Embryonic facial prominence (tissue), 1 donor: ENCODE results near the gene CUX1.

Source experiments
- DNase-seq: peaks from one replicate; pipeline ENCODE4 v3.0.0-alpha.2; 2016; ENCODE audit errors: extremely low spot score

CUX1 gene

DNA sequence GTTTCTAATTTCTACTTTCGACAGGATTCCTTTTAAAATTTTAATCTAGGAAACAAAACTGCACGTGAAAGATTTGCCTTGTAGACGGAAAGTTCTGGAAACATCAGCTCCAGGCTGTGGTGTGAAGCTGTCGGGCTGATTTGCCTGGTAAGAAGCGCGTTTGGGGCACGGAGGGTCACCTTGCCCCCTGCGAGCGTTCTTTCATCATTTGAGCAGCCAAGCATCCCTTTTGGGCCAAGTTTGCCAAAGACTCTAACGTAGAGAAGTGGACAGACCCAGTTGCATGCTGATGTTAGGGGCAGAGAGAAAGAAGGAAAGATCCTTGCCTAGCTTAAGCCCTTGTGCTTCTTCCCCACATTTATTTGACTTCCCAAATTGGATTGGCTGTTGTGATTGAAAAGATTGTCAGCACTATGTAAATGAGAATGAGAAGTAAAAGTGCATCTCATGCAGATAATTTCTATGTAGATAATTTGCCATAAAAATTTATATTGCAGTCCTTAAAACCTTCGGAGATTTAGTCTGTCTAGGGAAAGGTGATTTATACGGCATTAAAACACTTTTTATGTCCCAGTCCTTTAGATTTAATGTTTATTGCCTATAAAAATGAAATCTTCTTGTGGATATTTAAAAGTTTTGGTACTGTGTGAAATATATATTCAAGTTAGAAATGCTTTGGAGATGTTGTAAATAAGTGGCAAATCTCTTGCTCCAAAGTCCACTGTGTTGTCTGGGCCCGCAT, 76.1 kb downstream of the CUX1 start:
- DNase-seq: no peak

DNA sequence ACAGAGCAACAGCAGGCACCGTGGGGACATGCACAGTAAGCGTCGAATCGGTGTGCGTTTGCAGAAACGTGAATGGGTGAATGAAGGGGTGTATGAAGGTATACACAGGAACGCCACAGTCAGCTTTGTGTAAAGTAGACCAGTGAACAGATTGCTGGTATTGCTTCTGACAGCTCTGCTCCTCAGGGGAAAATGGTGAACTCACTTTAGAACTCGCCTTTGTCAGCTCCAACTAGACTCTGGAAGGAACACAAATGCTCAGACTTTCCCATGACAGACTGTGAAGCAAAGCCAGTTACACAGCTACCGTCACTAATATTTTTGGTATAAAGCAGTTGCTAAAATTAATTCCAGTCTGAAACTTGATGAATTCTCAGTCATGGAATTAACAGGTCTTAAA, 78.9 kb downstream of the CUX1 start:
- DNase-seq: no peak

DNA sequence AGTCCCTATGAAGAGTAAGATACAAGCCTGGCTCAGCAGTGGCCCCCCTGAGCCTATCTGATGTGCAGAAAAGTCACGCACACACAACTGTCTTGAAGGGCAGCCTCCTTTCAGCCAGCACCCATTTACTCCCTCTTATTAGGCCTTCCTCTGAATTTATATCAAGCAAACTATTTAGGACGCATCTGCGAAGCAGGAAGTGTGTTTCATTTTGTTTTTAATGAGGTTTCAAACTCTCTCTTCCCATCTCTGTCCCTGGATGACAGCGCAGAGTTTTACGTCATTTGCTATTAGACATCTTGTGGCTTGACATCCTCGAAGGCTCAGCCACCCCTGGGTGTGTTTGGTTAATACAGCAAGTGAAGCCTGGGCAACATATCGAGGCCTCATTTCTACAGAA, 79.5 kb downstream of the CUX1 start:
- DNase-seq: no peak

DNA sequence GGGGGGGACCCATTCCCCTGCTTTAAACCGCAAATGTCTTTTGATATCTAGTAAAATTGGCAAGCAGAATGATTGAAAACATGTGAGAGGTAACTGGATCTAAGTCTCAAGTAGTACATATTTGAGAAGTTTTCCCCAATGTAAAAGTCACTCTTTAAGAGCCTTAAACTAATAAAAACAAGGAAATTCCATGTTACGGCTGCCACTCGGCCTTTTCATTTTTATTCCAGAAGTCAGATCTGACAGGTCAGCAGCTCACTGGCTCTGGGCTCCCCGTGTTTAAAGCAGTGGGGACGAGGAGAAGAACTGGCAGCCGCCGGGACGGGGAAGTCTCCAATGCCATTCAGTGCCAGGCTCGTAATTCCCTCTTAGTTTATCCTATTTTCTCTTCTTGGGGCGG, 80.7 kb downstream of the CUX1 start:
- peak; percentile 78 for DNase-seq

DNA sequence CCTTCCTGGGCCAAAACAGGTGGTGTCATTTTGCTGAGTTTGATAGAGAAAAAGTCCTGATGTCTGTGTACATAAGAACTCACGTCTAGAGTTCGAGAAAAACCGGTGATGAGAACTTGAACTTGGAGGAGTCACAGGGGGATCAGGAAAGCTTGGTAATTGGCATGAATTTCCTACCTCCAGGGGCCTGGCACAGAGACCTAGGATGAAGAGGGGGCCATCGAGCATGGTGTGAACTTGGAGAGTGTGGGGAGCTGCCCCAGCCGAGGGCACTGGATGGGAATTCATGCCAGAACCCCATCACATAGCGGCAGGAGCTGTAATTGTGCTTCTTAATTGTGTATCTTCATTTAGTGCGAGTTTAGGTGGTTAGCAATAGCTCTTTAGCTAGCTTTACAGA, 82.2 kb downstream of the CUX1 start:
- DNase-seq: no peak

DNA sequence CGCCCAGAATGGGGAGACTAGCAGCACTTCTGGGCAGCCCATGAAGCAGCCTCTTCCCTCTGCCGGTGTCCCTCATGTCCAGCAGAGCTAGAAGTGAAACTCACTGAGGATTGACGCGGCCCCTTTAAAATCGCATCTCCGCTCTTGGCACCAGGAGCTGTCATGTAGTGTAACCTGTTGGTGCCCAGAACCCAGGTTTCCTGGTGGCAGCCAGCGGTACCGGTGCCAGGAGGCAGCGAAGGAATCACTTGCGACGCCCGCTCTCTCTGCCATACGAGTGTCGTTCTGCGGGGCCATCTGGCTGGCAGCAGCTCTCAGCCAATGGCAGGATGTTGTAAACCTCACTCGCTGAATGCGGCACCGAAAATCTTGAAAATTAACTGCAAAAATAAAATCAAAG, 82.7 kb downstream of the CUX1 start:
- no peak for DNase-seq

DNA sequence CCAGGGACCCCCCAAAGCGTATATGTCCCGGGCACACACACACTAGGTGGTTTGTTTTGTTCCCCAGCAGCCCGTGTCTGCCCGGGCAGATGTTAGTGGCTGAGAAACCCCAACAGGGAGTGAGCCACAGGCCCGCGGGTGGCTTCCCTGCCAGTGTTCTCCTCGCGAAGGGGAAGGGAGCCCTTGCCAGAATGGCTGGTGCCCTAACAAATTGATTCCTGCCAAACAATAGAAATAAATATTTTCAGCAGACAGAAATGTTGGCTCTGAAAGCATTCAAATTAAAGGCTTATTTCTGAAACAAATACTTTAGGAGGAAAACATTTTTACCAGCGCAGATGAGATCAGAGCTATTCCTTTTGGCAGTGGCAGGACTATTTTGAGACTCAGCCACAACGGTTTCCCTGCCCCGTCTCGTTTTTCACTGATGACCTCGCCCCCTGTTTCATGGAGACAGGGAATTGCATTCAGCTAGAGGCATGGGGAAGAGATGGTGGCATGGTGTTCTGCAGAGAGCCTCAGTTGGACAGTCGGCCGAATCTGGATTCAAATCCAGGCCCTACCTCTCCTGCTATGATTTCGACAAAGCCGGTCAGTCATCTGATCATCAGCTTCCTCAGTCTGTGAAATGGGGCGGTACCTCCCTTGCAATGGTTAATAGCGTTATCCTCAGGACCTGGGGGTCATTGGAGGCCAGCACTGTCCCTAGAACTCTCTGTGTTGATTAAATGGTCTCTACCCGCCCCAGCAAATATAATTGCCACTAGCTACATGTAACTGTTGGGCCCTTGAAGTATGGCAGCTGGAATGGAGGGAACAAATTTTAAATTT, 84.5 kb downstream of the CUX1 start:
- peak; percentile 45 for DNase-seq

DNA sequence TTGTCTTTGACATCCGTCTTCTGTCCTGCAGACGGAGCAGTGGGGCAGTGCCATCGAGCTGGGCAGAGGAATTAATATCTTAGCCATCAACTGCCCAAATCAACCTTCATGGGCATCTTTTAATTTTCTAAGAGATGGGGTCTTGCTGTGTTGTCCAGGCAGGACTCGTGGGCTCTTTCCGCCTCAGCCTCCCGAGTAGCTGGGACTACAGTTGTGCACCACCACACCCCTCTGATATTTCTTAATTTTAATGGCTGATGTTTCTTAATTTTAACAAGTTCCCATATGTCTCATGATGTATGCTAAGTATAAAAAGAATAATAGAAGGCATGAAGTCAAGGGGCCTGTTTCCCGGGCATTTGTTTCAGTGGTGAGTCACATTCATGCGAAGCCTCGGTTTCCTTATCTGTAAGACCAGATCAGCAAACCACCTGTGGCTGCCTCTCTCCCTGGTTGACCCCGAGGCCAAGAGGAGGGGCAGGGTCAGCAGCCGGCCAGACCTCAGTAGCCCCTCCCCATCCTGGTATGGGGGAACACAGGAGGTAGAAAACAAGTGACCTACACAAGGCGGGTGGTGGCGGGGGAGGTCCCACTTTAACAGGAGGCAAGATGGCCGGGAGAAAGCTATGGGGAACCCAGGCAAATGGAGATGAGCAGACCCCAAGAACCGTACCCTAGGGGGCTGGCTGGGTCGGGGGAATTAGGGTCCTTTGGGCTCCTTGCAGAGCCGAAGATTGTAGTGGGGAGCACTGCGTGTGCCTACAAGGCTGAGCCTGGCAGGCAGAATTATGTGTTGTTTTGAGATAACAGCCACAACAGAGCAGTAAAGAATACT, 85.5 kb downstream of the CUX1 start:
- no peak for DNase-seq

DNA sequence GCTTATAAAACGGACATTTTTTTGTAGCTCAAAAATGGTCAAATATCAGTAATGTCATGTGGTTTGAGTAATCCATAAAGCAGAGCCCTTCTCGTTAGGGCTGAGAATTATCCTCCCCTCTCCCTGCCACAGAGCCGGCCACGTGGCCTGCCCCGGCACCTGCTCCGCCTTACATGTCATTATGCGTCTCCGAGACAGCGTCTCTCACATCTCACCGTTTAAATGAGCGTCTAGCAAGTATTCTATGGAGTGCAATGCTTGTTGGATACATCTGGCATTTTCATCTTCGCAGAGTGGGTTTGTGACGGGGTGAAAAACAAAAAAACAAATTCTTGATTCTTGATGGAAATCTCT, 86.1 kb downstream of the CUX1 start:
- no peak for DNase-seq

DNA sequence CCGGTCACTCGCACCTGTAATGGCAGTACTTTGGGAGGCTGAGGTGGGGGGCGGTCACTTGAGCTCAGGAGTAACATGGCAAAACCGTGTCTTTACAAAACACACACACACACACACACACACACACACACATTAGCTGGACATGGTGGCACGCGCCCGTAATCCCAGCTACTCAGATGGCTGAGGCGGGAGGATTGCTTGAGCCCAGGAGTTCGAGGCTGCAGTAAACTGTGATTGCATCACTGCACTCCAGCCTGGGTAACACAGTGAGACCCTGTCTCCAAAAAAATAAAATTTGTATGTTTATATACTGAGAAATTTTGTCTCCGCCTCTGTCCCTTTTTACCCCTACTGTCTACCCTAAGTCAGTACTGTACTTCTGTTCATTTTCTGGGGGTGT, 86.6 kb downstream of the CUX1 start:
- DNase-seq: no peak

DNA sequence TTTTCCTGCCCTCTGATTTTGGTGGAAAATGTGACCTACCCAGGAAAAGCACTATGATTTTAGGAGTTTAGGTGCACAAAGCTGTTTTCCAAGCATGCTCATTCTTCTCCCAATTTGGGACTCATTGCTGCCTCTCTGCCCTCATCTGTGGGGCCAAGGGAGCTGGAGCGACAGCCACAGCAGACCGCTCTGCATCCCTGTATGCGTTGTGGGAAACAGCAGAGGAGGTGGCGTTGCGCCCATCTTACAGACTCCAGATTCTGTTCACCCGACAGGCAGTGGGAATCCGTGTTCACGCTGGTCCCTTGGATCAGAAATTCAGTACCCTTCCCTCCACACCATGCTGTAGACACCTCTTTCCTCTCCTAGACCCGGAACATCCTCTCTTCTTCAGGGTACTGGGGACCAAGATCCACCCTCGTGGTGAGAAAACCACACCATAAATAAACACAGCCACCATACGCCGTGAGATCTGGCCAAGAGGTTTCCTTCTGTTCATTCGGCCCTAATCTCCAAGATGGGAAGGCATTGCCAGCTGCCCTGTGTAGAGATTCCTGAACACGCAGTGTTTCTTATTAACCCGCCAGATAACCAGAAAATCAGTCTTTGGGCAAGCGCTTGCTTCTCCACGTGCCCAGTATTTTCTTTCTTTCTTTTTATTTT, 87.9 kb downstream of the CUX1 start:
- no peak for DNase-seq

DNA sequence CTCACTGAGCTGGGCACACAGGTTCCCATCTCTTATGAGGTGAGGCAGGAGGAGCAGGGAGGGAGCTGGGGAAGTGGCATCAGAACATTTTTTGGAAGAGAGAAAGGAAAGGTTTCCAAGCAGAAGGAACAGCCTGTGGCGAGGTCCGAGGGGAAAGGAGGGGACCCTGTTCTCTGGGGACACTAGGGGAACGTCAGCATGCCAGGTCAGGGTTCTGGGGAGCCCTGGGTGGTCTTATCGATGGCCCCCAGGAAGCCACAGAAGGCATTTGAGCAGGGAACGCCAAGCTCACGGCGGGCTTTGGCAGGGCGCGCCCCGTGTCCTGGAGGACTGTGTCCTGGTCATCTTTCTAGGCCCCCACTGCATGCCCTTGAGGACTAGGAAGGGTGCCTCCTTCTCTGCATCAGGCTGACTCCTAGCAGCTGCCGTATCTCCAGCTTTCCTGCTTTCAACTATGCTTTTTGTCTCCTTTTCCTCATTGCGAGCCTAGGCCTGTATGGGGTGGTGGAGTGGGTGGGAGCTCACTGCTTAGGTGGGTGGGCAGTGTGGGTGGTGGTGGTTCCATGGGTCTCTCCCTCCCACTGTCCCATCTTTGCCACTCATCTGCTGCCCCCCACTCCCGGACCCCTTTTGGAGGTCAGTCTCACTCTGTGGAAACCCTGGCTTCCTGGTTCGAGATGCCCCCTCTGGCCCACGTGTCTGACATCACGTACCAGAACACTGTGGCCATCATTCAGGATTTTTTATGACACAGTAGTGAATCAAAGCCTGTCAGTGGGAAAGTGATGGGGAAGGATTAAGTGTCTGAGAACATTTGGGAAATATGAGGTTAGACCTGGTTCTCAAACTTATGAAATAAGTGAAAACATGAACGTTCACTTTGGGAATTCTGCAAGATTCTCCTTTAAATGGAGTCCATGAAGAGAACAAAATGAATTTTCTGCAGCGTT, 89.1 kb downstream of the CUX1 start:
- DNase-seq: no peak

DNA sequence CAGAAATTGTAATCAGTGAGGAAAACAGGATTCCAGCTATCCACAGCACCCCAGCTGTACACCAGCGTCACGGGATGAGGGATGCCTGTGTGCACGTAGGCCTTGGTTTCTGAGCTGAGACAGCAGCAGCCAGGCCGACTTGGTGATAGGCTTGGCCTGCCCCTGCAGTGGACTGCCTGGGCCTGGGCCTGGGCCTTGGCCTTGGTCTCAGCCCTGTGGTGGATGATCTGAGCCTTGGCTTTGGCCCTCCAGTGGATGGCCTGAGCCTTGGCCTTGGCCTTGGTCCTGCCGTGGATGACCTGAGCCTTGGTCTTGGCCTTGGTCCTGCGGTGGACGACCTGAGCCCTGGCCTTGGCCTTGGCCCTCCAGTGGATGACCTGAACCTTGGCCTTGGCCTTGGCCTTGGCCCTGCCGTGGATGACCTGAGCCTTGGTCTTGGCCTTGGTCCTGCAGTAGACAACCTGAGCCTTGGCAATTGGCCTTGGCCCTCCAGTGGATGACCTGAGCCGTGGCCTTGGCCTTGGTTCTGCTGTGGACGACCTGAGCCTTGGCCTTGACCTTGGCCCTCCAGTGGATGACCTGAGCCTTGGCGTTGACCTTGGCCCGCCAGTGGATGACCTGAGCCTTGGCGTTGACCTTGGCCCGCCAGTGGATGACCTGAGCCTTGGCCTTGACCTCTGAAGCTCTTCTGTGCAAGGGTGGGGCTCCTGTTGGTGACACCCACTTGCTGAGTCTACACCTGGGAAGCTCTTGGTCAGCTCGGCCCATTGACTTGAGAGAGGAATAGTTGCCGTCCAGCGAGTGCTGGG, 93.8 kb downstream of the CUX1 start:
- no peak for DNase-seq

DNA sequence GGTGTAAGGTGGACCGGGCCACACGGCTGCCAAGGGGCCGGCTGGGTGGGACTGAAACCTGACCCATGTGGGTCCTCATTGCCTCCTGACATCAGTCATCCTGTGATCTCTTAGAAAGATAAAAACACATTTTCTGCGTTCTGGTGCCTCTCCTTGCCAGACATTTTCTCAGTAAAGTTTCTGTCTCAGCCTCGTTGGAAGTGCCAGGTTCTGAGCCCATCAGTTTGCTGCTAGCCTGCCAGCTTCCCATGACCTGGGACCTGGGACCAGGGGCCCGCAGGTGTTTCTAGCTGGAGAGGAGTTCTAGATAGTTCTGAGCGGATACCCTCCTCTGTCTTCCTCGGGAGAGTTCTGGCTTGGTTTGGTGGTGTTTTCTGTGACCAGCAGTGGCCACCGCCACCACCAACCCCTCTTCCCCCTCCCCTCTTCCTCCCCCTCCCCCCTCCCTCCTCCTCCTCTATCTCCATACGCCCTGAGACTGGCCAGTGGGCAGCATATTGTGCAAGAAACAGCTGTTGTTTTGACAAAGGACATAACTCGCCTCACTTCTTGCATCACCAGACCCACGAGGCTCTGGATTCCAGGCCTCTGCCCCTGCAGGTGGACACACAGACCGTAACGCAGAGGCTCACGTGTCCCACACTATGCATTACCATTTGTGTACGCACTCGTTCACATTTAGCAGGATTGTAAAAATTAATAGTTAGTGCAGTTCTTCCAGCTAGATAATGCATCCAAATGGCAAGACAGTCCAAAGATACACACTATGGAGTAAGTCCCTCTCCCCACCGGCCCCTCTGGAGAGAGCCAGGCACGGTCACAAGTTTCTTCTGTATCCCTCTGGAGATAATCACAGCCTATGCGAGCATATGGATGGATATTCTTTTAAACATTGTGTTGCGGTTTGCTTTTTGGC, 94.6 kb downstream of the CUX1 start:
- DNase-seq: no peak

DNA sequence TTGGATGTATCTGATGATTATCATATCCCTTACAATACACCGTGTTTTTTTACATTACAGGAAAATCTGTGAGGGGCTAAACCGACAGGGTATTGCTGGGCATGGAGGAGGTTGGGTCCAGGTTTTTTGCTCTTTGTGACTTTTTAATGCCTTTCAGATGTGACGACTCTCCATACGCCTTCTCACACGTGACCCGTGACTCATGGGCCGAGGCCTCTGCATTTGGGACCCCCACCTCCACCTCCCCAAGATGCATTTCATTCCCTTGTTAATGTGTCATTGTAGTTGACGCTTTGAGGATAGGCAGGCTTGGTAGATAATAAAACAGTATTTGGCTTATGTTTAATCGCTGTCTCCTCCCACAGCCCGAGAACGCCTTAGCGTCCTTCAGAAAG, 95.3 kb downstream of the CUX1 start:
- DNase-seq: no peak

DNA sequence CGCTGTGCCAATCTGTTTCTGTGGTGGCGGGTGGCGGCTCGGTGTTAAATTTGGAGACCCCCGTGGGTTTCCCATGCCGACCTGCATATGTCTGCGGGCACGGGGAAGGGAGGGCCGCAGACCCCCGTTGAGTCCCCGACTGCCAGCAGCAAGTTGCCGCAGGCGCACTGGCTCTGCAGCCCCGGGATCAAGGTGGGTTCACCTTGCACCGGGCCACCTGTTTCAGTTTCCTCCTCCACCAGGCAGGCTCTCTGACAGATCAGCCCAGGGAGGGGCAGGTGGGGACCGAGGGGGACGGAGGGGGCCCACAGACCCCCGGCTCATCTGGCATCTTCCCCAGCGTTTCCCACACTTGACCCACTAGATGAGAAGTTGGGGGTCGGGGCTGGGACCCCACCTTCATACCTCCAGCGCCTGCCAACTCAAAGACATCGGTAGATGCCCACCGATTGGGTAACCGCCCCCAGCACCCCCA, 95.9 kb downstream of the CUX1 start:
- DNase-seq: no peak

DNA sequence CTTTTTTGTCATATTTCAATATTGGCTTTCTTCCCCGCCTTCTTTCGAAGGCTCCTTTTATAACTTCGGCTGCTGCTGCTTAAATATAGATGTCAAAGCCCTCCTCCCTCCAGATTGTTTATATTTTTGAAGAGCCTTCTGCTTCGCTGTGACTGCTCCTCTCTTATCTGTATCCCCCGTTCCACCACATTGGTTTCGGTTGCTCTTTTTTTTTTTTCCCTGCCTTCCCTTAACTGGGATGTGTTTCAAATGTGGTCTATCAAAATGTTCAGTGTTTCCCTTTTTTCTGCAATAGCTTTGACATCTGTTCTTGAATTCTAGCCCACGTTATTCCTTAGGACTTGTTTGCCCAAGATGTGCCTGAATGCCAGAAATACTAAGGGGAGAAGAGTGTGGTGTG, 96.4 kb downstream of the CUX1 start:
- no peak for DNase-seq

DNA sequence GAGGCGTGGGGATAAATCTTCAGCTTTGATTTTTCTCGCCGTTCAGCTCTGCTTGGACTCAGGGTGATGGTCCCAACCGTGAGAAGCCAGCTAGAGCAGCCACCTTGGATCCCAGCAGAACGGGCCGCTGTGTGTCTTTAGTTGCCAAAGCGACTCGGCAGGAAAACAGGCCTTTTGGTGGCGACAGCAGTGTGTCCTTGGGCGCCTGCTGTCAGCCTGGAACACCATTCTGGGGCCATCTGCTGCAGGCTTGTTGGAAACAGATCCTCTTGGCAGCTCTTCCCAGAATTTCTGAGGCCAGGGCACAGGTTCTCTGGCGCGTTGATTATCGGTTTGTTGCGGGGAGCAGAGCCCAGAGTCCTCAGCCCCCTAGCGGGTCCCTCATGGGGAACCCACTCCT, 97.6 kb downstream of the CUX1 start:
- DNase-seq: no peak
